C4-2B (cell line): Measurements from ENCODE around the gene HCN2.
"Not testable (repeated sequence)": the region's sequence is repeated elsewhere in the genome, so short reads cannot be mapped to it uniquely, and the experiment has no call there.

Experiments
- H3K27ac ChIP-seq: fragments of 450-650 bp; 2 replicates; pipeline ENCODE4 v1.5.1; 2017
- ZFX ChIP-seq: fragments of 450-650 bp; IDR thresholded peaks from 2 replicates; pipeline ENCODE4 v1.6.1; 2017
- TF ChIP-seq, protein P1 (sequence below): fragments of 450-650 bp; conservative IDR thresholded peaks from 2 replicates; pipeline ENCODE4 v1.5.1; 2017; ENCODE audit warnings: mild to moderate bottlenecking

Gene HCN2

GRCh38 chr19:616062-616700, 26.5 kb downstream of the HCN2 start:
- no peak overlapping the region for H3K27ac ChIP-seq
- TF ChIP-seq, protein P1, sequence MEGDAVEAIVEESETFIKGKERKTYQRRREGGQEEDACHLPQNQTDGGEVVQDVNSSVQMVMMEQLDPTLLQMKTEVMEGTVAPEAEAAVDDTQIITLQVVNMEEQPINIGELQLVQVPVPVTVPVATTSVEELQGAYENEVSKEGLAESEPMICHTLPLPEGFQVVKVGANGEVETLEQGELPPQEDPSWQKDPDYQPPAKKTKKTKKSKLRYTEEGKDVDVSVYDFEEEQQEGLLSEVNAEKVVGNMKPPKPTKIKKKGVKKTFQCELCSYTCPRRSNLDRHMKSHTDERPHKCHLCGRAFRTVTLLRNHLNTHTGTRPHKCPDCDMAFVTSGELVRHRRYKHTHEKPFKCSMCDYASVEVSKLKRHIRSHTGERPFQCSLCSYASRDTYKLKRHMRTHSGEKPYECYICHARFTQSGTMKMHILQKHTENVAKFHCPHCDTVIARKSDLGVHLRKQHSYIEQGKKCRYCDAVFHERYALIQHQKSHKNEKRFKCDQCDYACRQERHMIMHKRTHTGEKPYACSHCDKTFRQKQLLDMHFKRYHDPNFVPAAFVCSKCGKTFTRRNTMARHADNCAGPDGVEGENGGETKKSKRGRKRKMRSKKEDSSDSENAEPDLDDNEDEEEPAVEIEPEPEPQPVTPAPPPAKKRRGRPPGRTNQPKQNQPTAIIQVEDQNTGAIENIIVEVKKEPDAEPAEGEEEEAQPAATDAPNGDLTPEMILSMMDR = no peak
- no peak for TF ChIP-seq ZFX

DNA sequence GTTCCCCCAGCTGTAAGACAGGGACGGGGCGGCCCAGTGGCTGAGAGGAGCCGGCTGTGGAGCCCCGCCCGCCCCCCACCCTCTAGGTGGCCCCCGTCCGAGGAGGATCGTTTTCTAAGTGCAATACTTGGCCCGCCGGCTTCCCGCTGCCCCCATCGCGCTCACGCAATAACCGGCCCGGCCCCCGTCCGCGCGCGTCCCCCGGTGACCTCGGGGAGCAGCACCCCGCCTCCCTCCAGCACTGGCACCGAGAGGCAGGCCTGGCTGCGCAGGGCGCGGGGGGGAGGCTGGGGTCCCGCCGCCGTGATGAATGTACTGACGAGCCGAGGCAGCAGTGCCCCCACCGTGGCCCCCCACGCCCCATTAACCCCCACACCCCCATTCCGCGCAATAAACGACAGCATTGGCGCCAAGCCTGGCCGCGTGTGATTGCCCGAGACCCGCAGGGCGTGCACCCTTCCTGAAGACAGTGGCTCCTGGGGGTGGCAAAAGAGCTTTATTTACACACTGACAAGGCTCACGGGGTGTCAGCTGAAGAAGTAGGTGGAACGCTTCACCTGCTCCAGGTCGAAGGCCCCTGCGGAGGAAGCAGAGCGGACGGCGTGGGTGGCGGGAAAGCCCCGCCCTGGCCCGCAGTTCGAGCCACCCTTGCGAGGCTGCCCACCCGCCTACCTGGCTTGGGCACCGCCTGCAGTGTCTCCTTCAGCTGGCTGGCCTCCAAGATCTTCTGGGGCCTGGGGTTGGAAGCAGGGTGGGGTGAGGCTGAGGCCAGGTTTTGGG, 27.3 kb downstream of the HCN2 start:
- no peak overlapping the region for H3K27ac ChIP-seq
- TF ChIP-seq ZFX = no peak

DNA sequence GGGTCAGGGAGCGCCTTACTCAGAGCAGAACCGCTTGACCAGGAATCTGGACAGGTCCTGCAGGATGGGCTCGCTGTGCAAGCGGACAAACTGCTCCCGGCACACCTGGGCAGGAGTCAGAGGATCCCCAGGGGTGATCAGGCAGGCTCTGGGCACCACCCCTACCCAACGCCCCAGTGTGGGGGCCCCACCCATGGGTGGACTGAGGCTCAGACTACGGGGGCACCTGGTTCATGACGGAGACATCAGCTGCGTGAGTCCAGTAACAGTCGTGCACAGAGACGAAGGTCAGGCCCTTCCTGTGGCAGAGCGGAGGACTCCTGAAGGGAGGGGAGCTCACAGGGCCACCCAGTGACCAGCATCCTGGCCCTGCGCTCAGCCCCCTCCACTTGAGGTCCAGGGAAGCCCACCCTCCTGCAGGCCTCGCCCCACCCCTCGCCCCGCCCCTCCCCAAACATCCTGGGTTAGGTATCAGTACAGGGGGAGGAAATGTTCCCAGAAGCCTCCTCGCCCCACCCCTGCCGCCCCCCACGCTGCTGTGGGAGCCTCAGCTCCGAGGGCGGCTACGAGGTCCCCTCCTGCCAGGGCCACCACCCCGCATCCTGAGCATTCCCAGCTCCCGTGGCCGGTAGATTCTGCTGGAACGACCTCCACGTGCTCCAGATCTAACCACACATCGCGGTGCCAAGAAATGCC, 28.0 kb downstream of the HCN2 start:
- H3K27ac ChIP-seq = no peak overlapping the region
- TF ChIP-seq ZFX = no peak
- TF ChIP-seq, protein P1 = no peak

- TF ChIP-seq, protein P1 = no peak
- TF ChIP-seq ZFX = no peak
- no peak overlapping the region for H3K27ac ChIP-seq
Observed at GRCh38 chr19:618247-618619, 28.6 kb downstream of the HCN2 start.

DNA sequence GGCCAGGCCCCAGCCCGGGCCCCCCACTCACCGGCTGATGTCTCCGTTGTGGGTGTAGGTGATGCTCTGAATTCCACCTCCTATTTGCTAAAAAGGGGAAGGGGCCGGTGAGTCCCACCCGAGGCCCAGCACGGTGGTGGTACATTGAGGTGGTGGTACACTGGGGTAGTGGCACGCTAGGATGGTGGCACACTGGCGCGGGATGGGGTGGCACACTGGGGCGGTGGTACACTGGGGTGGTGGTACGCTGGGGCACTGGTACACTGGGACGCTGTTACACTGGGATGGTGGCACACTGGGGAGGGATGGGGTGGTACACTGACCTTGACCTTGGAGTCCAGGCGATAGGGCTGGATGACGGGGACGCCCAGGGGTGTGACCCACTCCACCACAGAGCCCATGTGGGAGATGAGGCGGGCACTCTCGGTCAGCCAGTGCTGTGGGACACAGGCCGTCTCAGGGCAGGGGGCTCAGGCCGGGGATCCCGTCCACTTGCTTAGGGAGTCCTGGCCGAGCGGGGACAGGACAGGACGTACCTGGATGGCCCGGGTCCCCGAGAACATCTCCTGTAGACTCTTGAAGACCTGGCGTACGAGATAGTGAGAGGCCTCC, 29.1 kb downstream of the HCN2 start:
- TF ChIP-seq, protein P1 = no peak
- no peak for TF ChIP-seq ZFX
- no peak overlapping the region for H3K27ac ChIP-seq

- H3K27ac ChIP-seq = no peak overlapping the region
- TF ChIP-seq ZFX = no peak
Observed at GRCh38 chr19:619286-620002, 29.8 kb downstream of the HCN2 start.

DNA sequence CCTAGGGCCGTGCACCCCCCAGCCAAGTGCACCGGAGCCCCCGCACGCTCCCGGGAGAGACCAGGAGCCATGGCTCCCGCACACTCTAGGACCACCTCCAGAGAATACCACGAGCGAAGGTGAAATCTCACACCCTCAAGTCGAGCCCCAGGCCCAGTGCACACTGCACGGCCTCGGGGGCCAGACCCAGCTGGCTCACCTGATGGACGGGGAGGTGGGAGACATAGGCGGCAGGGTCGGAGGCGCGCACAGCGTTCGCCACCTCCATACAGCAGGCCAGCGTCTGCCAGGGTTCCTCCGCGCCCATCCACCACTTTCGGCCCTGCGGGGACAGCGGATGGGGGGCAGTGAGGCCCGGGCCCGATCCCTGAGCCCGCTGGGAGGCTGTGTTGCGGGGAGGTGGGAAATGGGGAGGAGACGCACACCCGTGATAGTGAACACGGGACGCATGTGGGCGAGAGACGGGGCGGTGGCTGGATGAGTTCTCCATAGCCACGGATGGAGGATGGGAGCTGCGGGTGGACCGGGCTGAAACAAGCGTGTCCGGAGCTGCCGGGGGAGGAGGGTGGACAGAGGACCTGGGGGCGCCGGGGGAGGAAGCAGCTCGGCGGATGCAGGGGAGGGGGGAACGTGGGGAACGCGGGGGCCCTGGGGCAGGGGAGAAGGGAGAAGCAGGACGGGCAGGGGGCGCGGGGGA, 30.6 kb downstream of the HCN2 start:
- H3K27ac ChIP-seq = no peak overlapping the region
- no peak for TF ChIP-seq ZFX
- TF ChIP-seq, protein P1 = no peak

DNA sequence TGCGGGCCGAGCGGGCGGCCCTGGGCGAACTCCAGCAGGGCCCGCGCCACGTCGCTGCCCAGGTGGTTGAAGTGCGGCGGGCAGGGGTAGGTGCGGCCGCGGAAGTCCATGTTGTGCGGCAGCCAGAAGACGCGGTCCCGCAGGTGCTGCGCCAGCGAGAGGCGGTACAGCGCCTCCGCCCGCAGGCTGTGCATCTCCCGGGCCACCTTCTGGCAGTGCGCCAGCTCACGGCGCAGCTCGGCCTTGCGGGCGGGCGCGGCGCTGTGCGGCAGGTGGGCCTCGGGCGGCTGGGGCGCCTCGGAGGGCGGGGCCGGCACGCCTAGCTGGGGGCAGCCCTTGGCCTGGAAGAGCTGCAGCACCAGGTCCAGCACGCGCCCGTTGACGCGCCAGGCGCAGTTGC, 31.5 kb downstream of the HCN2 start:
- not testable (repeated sequence) for H3K27ac ChIP-seq
